HG02642 (cell line): ENCODE measurements around the gene GATA6.
A peak's percentile ranks its signal among the peaks of the same experiment; 100 is the strongest.

Experiments
- ATAC-seq: cut with Tn5 transposase; IDR thresholded peaks from one replicate; pipeline ENCODE4 v1.9.1; 2021; ENCODE audit warnings: mild to moderate bottlenecking; ENCODE audit not compliant: unreplicated experiment, poor library complexity

GATA6 gene

GRCh38 chr18:22169011-22169888 is at the start of gene GATA6:
GATA6 (plus strand) TSS chr18:22169589; CDS start chr18:22171145, 1,556 bp downstream.
- ATAC-seq = peak; percentile 58

GRCh38 chr18:22124970-22125369 is 44.4 kb upstream of the GATA6 start:
- no peak for ATAC-seq

GRCh38 chr18:22128954-22129353 is 40.4 kb upstream of the GATA6 start:
- no peak for ATAC-seq

- ATAC-seq = no peak
Measured at GRCh38 chr18:22129778-22130177, 39.6 kb upstream of the GATA6 start.

GRCh38 chr18:22132258-22132657 is 37.1 kb upstream of the GATA6 start:
- ATAC-seq = no peak

GRCh38 chr18:22132763-22133162 is 36.6 kb upstream of the GATA6 start:
- ATAC-seq = no peak

GRCh38 chr18:22136395-22136794 is 33.0 kb upstream of the GATA6 start:
- ATAC-seq = no peak

GRCh38 chr18:22141211-22141610 is 28.2 kb upstream of the GATA6 start:
- ATAC-seq = no peak

GRCh38 chr18:22143347-22144340 is 25.7 kb upstream of the GATA6 start:
- no peak for ATAC-seq

GRCh38 chr18:22145160-22145559 is 24.2 kb upstream of the GATA6 start:
- ATAC-seq = no peak

- no peak for ATAC-seq
Measured at GRCh38 chr18:22149710-22150109, 19.7 kb upstream of the GATA6 start.

- no peak for ATAC-seq
Measured at GRCh38 chr18:22152093-22152492, 17.3 kb upstream of the GATA6 start.

GRCh38 chr18:22153428-22153827 is 16.0 kb upstream of the GATA6 start:
- no peak for ATAC-seq

GRCh38 chr18:22155584-22155983 is 13.8 kb upstream of the GATA6 start:
- ATAC-seq = no peak

- ATAC-seq = no peak
Measured at GRCh38 chr18:22159014-22159413, 10.4 kb upstream of the GATA6 start.

GRCh38 chr18:22161090-22161489 is 8.3 kb upstream of the GATA6 start:
- no peak for ATAC-seq

- no peak for ATAC-seq
Measured at GRCh38 chr18:22163416-22164161, 5.8 kb upstream of the GATA6 start.

- no peak for ATAC-seq
Measured at GRCh38 chr18:22164337-22165048, 4.9 kb upstream of the GATA6 start.

- ATAC-seq = no peak
Measured at GRCh38 chr18:22165049-22165602, 4.3 kb upstream of the GATA6 start.
